HepG2 (cell line): Measurements from ENCODE around the gene CTSW. TPM values are rescaled to one million over a fixed set of nuclear protein-coding genes. Genes with fewer than 3 reads are reported as not detected.

Source experiments
- AGO2 ChIP-seq: fragments of 200-400 bp; formaldehyde crosslinking; optimal IDR thresholded peaks from 2 replicates; pipeline ENCODE3; 2017; ENCODE audit warnings: mild to moderate bottlenecking, low read depth, low read length, moderate library complexity
- FOXC1 ChIP-seq: sonication (generic); formaldehyde crosslinking; IDR thresholded peaks from 2 replicates; pipeline ENCODE4 v1.8.0; 2022; ENCODE audit warnings: mild to moderate bottlenecking, missing genetic modification reagents, borderline replicate concordance
- KAT7 ChIP-seq: IDR thresholded peaks from 2 replicates; pipeline ENCODE4 v1.6.1; 2018; ENCODE audit warnings: borderline replicate concordance, missing compliant biosample characterization
- KLF12 ChIP-seq: sonication (generic); formaldehyde crosslinking; IDR thresholded peaks from 2 replicates; pipeline ENCODE4 v1.4.0; 2020; ENCODE audit warnings: missing genetic modification reagents, borderline replicate concordance
- MBD4 ChIP-seq: IDR thresholded peaks from 2 replicates; pipeline ENCODE4 v1.6.1; 2012; ENCODE audit warnings: low read length, inconsistent platforms, borderline replicate concordance
- RNF2 ChIP-seq: fragments of 450-650 bp; conservative IDR thresholded peaks from 2 replicates; pipeline ENCODE4 v1.6.1; 2016; ENCODE audit warnings: low read depth
- SRSF4 ChIP-seq: fragments of 200-400 bp; formaldehyde crosslinking; IDR thresholded peaks from one replicate; pipeline ENCODE4 v1.6.1; 2018; ENCODE audit warnings: mild to moderate bottlenecking, low read depth, low read length, moderate library complexity; ENCODE audit not compliant: poor library complexity, severe bottlenecking
- SYNCRIP ChIP-seq: fragments of 200-400 bp; formaldehyde crosslinking; IDR thresholded peaks from 2 replicates; pipeline ENCODE4 v1.6.1; 2018; ENCODE audit warnings: mild to moderate bottlenecking, low read depth, low read length; ENCODE audit not compliant: insufficient read depth
- ZFP1 ChIP-seq: IDR thresholded peaks from 2 replicates; pipeline ENCODE4 v1.6.1; 2016
- ZFYVE20 ChIP-seq: sonication (generic); formaldehyde crosslinking; IDR thresholded peaks from 2 replicates; pipeline ENCODE4 v1.8.0; 2023; ENCODE audit warnings: low read depth, mild to moderate bottlenecking, moderate library complexity, missing genetic modification reagents, borderline replicate concordance
- ZNF253 ChIP-seq: sonication (generic); formaldehyde crosslinking; IDR thresholded peaks from 2 replicates; pipeline ENCODE4 v1.8.0; 2022; ENCODE audit warnings: mild to moderate bottlenecking, missing genetic modification reagents, borderline replicate concordance
- ZNF431 ChIP-seq: sonication (generic); formaldehyde crosslinking; IDR thresholded peaks from 2 replicates; pipeline ENCODE4 v1.9.0; 2022; ENCODE audit warnings: missing genetic modification reagents, low read depth, mild to moderate bottlenecking, borderline replicate concordance
- ZNF614 ChIP-seq: IDR thresholded peaks from 2 replicates; pipeline ENCODE4 v1.6.1; 2018; ENCODE audit warnings: missing biosample characterization, missing genetic modification reagents, inconsistent platforms, borderline replicate concordance
- ZNF652 ChIP-seq: IDR thresholded peaks from 2 replicates; pipeline ENCODE4 v1.6.1; 2016; ENCODE audit warnings: low read depth, borderline replicate concordance
- ZNF660 ChIP-seq: sonication (generic); formaldehyde crosslinking; IDR thresholded peaks from 2 replicates; pipeline ENCODE4 v1.5.1; 2020; ENCODE audit warnings: mild to moderate bottlenecking, low read depth, missing genetic modification reagents, borderline replicate concordance
- ZNF672 ChIP-seq: sonication (generic); formaldehyde crosslinking; IDR thresholded peaks from 2 replicates; pipeline ENCODE4 v1.8.1; 2022; ENCODE audit warnings: missing genetic modification reagents
- ZNF724P ChIP-seq: sonication (generic); formaldehyde crosslinking; IDR thresholded peaks from 2 replicates; pipeline ENCODE4 v1.8.0; 2022; ENCODE audit warnings: missing genetic modification reagents, borderline replicate concordance
- ZNF780A ChIP-seq: sonication (generic); formaldehyde crosslinking; IDR thresholded peaks from 2 replicates; pipeline ENCODE4 v1.8.0; 2022; ENCODE audit warnings: mild to moderate bottlenecking, missing genetic modification reagents, moderate library complexity
- polyA plus RNA-seq, 8 experiments: library from polyadenylated mRNA; depleted of rRNA in 3 of 8; stranded (reverse) in 7 of 8; unstranded in 1 of 8; fragments of >200 nt; fragmentation: Illumina TruSeq in 4 of 8; extraction: Trizol in 4 of 8; gene quantifications; 2 replicates each; pipeline versions ENCODE4 v1.2.1 to v1.2.3, GENCODE V29; 2011 to 2016; ENCODE audit warnings: low read depth in 4 of 8, missing spikeins in 1 of 8, mixed read lengths in 1 of 8; ENCODE audit not compliant: insufficient read depth in 1 of 8
- total RNA-seq, 5 experiments: library from RNA; depleted of rRNA; stranded (reverse); fragments of >200 nt; fragmentation: Illumina TruSeq; extraction: Trizol; gene quantifications; 2 replicates each; pipeline ENCODE4 v1.2.3, GENCODE V29; 2016; ENCODE audit warnings: low read depth in 1 of 5
- TF ChIP-seq, protein P1 (sequence below): sonication (generic); formaldehyde crosslinking; IDR thresholded peaks from 2 replicates; pipeline ENCODE4 v1.5.1; 2020; ENCODE audit warnings: missing genetic modification reagents, mild to moderate bottlenecking, borderline replicate concordance
- TF ChIP-seq, protein P2 (sequence below): IDR thresholded peaks from 2 replicates; pipeline ENCODE4 v1.6.1; 2016; ENCODE audit warnings: low read depth
- TF ChIP-seq, protein P3 (sequence below): sonication (generic); formaldehyde crosslinking; conservative IDR thresholded peaks from 2 replicates; pipeline ENCODE4 v1.8.0; 2022; ENCODE audit warnings: low read depth, missing genetic modification reagents
- TF ChIP-seq, protein P4 (sequence below): sonication (generic); formaldehyde crosslinking; IDR thresholded peaks from 2 replicates; pipeline ENCODE4 v1.9.0; 2022; ENCODE audit warnings: missing genetic modification reagents, mild to moderate bottlenecking, borderline replicate concordance

The CTSW gene
- total and polyA plus RNA-seq, 2 of the 13 experiments (the other 11 are each of a cell fraction or from before 2014, with no cell fraction given), result 0.09 TPM; not detected in 1

DNA sequence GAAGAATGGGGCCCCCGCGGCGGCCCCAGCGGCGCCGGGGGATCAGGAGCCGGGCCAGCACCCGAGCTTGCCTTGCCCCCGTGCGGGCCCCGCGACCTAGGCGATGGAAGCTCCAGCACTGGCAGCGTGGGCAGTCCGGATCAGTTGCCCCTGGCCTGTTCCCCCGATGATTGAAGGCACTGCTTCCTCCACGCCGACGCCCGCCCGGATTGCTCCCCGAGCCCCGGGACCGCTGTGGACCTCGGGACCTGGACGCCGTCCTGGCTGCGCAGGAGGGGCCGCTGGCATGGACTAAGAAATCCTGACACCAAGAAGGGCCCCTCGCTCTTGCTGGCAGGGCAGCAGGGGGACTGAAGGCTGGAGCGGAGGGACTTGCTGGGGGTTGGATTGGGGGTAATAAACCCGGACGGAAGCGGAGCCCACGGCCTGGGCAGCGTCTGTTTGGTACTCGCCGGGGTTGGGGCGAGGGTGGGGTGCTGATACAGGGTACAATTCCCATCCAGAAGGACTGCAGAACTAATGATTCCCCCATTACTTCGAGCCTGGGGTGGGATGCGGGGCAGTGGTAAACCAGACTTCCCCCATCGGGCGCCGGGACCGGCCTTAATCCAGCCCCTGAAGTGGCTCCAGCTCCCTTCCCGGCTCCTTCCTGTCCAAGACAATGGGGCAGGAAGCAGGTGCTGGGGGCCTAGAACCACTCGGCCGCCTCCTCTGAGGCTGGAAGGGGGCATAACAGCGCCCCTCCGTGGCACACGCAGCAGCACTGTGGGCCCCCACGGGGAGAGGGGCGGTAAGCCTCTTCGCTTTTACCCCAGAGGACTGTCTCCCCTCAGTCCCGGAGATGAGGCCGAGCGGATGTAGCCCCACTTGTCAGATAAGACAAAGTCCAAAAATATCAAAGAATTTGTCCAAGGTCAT lies 11.8 kb downstream of the CTSW start (continued):
- TF ChIP-seq, protein P1, sequence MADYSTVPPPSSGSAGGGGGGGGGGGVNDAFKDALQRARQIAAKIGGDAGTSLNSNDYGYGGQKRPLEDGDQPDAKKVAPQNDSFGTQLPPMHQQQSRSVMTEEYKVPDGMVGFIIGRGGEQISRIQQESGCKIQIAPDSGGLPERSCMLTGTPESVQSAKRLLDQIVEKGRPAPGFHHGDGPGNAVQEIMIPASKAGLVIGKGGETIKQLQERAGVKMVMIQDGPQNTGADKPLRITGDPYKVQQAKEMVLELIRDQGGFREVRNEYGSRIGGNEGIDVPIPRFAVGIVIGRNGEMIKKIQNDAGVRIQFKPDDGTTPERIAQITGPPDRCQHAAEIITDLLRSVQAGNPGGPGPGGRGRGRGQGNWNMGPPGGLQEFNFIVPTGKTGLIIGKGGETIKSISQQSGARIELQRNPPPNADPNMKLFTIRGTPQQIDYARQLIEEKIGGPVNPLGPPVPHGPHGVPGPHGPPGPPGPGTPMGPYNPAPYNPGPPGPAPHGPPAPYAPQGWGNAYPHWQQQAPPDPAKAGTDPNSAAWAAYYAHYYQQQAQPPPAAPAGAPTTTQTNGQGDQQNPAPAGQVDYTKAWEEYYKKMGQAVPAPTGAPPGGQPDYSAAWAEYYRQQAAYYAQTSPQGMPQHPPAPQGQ (CRISPR knock-in tag), result no peak
- TF ChIP-seq ZNF780A (CRISPR knock-in tag), result no peak
- TF ChIP-seq SYNCRIP, result no peak
- TF ChIP-seq, protein P2, sequence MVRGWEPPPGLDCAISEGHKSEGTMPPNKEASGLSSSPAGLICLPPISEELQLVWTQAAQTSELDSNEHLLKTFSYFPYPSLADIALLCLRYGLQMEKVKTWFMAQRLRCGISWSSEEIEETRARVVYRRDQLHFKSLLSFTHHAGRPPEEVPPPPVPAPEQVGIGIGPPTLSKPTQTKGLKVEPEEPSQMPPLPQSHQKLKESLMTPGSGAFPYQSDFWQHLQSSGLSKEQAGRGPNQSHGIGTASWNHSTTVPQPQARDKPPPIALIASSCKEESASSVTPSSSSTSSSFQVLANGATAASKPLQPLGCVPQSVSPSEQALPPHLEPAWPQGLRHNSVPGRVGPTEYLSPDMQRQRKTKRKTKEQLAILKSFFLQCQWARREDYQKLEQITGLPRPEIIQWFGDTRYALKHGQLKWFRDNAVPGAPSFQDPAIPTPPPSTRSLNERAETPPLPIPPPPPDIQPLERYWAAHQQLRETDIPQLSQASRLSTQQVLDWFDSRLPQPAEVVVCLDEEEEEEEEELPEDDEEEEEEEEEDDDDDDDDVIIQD (CRISPR knock-in tag), result no peak
- TF ChIP-seq ZNF614 (CRISPR knock-in tag), result no peak
- TF ChIP-seq KLF12 (CRISPR knock-in tag), result 0 out of 2 replicates have a peak, but pooled peaks have one; percentile 55
- no peak for TF ChIP-seq ZNF652 (CRISPR knock-in tag)
- TF ChIP-seq KAT7, result no peak
- TF ChIP-seq, protein P3, sequence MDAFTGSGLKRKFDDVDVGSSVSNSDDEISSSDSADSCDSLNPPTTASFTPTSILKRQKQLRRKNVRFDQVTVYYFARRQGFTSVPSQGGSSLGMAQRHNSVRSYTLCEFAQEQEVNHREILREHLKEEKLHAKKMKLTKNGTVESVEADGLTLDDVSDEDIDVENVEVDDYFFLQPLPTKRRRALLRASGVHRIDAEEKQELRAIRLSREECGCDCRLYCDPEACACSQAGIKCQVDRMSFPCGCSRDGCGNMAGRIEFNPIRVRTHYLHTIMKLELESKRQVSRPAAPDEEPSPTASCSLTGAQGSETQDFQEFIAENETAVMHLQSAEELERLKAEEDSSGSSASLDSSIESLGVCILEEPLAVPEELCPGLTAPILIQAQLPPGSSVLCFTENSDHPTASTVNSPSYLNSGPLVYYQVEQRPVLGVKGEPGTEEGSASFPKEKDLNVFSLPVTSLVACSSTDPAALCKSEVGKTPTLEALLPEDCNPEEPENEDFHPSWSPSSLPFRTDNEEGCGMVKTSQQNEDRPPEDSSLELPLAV (CRISPR knock-in tag), result no peak
- TF ChIP-seq SRSF4, result no peak
- TF ChIP-seq ZFP1 (CRISPR knock-in tag), result no peak
- no peak for TF ChIP-seq ZFYVE20
- no peak for TF ChIP-seq ZNF724P (CRISPR knock-in tag)
- TF ChIP-seq ZNF660 (CRISPR knock-in tag), result no peak
- TF ChIP-seq, protein P4, sequence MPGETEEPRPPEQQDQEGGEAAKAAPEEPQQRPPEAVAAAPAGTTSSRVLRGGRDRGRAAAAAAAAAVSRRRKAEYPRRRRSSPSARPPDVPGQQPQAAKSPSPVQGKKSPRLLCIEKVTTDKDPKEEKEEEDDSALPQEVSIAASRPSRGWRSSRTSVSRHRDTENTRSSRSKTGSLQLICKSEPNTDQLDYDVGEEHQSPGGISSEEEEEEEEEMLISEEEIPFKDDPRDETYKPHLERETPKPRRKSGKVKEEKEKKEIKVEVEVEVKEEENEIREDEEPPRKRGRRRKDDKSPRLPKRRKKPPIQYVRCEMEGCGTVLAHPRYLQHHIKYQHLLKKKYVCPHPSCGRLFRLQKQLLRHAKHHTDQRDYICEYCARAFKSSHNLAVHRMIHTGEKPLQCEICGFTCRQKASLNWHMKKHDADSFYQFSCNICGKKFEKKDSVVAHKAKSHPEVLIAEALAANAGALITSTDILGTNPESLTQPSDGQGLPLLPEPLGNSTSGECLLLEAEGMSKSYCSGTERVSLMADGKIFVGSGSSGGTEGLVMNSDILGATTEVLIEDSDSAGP, result peak; percentile 32; the same call in 1 of the 2 replicates
- TF ChIP-seq FOXC1 (CRISPR knock-in tag), result no peak
- peak; percentile 99 for TF ChIP-seq AGO2
- TF ChIP-seq ZNF431 (CRISPR knock-in tag), result no peak
- TF ChIP-seq ZNF253 (CRISPR knock-in tag), result no peak
- TF ChIP-seq RNF2, result no peak
- TF ChIP-seq MBD4, result no peak
- no peak for TF ChIP-seq ZNF672
